Measurements from ENCODE around the gene PBX3.

The PBX3 gene

DNA sequence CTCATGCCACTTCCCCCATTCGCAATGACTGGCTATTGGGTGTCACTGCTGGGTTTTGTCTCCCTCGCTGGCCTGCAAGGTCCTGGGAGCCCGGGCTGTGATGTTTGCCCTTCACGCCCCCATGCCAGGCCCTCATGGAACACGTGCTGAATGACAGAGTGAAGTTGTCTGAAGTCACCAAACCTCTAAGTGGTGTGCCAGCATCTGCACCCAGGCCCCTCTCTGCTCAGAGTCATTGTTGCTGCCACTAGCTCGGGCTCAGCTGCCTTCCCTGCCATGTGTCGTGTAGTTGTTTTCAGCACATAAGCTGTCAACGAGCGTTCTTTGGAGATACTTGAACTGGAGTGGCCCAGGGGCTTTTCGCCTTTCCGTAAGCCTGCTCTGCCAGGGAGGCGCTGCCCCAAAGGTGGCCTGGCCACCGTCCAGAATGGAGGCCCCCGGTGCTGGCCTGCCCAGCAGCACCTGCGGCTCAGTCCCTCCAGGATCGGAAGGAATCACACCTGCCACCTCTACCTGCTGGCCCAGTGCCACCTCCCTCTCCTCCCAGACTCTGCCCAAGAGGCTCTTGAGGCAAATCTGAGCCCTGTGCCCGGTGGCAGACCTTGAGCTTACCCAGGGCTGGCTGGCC lies 250.1 kb downstream of the PBX3 start:
- DNase-seq (ENCODE audit: low read depth): no peak

DNA sequence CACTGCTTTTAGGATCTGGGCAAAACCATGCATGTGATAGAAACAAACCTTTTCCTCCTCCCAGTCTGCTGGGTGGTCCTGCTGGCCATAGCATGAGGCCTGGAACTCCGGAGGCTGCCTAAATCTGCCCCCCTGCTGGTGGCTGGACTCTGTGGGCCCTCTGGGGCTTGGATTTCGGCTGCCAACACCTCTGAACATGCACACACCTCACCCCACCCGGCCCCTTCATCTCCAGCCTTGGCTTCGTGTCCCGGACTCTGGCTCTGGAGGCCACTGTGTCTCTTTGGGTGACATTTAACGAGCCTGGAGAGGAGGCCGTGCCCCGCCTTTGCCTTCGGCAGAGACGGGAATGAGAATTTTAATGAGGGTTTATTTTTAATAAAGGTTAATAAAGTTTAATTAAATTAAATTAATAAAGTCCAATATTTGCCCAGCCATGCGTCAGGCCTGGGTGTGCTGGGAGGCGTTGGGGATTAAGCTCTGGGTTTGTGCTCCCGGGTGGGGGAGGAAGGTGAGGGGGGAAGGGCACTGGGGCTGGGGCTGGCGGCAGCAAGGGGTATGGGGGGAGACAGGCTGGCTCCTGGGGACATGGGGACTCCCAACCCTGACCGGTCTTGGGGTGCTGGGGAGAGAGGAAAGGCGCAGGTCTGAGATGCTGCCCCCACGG lies 251.8 kb downstream of the PBX3 start:
- no peak for DNase-seq (ENCODE audit: low read depth)

DNA sequence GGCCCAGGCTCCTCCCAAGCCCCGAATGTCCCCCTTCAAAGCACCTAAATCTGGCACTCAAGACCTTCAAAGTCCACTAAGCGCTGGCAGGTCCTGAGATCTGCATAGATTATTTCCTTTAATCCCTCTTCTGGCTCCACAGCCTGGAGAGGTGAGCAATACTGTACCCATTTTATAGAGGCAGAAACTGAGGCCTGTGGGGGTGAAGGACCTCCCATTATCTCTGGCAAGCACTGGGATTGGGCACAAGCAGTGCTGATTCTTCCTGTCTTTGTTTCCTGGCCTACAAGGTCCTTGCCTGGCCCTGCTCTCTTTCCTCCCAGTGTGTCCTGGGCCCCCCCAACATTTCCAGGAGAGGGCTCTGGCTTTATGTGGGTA lies 252.3 kb downstream of the PBX3 start:
- DNase-seq (ENCODE audit: low read depth): no peak

DNA sequence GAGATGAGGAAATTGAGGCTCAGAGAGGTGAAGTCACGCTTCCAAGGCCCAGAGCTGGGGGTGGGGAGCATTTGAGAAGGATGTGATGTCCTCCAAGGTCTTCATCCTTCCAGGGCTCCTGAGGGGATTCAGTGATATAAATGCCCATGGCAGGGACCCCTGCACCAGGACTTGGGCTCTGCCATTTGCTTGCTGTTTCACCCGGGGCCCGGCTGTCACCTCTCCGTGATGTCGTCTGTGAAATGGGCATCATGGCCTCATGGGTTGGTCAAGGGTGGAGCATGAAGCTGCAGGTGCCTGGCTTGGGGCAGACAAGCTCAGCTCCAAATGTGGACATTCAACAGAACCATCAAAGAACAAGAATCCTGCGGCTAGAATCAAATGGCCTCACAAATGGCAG lies 253.1 kb downstream of the PBX3 start:
- DNase-seq (ENCODE audit: low read depth): no peak

DNA sequence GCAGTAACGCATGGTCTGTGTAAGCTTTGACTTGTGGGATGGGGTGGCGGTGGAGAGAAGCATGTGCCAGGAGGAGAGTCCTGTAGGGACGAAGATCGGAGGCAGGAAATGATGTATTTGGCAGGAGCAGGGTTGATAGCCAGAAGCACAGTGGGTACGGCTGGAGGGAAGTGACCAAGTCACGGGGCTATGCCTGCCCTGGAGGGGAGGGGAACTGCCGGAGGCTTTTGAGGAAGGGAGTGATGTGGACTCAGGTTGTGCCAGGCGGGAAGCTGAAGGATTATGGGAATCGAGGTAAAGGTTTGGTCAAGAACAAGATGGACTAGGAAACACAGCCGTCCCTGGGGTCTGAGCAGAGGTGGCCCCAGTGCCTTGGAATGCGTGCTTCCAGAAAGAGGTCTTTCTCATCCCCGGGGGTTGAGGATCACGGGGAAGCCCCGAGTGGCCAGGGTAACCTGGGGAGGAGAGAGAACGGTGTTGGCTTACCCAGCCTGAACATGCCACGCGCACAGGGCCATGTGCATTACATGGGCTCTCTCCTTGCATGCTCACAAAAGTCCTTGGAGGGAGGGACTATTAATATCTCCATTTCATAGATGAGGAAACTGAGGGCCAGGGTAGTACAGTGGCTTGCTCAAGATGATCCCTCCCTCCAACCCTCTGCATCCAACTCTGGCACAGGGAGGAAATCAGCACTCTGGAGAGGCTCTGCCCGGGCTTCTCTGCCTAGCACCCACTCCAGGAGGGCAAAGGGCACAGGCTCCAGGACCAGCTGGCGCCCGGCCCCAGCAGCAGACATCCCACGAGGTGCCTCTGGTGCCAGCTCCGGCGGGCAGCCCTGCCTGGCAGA lies 253.8 kb downstream of the PBX3 start:
- DNase-seq (ENCODE audit: low read depth): no peak

DNA sequence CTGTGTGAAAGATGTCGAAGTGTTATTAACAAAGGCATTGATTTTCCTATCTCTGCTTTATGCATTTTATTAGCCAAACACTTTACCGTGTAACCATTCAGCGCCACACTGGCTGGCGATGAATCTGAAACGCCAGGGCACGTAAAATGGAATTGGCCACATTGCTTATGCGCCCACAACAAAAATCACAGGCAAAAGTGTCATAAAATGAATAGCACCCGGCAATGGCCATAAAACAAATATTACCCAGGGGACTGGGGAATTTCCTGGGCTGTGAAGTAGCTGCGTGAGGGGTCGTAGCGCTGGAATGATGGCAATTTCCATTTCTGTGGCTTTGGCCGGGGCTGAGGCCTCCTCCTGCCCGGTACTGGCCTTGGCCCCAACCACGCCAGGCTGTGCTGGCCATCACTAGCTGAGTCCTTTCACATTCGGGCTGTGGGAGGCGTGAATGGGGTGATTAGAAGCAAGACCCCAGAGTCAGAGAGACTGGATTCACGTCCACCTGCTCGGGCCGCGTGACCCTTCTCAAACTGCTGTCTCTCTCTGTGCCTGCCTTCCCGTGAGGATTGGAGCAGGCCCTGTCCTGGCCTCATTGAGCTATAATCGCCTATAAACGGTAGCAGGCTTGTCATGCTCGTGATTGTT lies 254.5 kb downstream of the PBX3 start:
- DNase-seq (ENCODE audit: low read depth): no peak

DNA sequence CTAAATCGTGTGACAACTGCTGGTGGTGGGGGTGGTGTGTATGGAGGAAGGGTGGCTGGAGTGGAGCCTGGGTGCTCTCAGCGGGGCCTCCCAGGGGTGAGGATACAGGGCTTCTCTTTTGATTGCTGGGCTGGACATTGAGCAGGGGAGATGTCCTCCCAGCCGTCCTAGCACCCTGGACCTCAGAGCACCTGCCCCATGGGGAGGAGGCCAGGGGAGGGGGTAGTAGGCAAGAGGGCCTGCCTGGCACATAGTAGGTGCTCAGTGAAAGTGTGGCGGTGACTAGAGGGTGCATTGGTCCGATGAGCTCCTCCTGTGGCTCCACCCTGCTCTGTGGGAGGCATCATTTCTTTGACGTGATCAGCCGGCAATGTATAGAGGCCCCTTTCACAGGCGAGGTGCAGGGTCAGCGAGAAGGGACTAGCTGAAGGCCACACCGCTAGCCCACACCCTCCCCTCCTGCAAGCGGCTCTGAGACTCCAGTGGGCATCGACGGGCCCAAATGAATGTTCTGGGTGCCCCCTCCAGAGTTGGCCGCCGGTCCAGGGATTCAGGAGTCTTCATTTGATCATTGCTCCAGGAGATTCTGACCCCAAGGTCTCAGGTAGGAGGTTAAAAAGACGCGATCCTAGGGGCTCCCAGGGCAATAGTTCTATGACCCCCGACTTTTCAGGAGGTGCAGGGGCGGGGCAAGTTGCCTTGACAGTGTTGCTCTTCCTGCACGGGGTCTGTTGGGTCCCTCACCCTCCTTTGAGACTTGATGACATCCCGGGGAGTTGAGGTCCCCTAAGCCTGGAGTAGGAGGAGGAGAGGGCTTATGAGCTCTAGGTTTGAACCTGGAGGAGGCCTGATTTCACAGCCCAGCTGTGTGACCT lies 255.5 kb downstream of the PBX3 start:
- no peak for DNase-seq (ENCODE audit: low read depth)

DNA sequence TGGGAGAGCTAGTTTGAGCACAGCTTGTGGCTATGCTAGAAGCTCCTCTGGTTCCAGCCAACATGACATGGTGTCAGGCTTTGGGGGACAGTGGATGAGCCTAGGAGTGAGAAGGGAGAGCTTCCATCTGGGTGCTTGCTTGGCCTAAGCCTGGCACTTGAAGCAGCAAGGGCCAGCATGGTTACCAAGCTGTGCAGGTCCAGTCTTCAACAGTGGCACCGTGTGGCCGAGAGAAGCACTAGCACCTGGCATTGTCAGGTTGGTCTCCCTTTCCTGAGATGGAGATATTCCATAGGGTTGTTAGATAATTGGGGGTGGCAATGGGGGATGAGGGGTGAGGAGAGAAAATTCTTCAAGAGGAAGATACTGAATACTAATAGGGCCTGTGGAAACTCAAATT lies 261.9 kb downstream of the PBX3 start:
- no peak for DNase-seq (ENCODE audit: low read depth)

DNA sequence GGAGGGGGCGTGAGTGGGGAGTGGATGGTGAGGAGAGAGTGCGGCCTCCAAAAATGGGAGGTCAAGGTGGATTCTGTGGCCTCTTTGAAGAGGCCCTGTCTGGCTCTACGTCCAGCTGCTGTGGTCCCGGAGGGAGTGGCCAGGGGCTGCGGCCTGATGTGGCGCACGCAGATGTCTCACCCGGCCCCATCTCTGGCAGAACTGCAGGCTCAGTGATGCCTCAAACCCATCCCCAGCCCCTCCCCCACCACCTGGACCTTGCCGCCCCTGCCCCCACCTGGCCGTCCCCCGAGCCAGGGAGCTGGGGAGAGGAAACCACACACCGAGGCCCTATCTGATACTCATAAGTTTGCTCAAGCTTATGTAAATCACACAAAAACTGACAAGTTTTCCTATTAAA lies 267.6 kb downstream of the PBX3 start:
- DNase-seq (ENCODE audit: low read depth): no peak

DNA sequence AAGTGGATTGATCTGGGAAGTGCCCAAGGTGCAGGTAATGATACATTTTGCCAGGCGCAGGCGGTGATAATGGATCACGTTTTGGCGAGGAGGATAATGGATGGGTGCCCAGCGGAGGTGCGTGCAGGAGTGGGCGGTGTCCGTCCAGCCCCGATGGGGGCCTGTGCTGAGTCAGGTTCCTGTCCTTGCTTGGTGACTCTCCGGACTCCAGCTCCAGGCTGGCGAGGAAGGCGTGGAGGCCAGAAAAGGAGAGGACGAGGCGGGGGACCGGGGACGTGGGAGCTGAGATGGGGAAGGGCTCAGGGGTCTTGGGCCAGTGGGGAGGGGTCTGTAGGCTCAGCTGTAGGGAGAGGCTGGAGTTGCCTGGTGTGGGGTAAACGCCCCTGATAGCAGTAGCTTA lies 268.3 kb downstream of the PBX3 start:
- no peak for DNase-seq (ENCODE audit: low read depth)

DNA sequence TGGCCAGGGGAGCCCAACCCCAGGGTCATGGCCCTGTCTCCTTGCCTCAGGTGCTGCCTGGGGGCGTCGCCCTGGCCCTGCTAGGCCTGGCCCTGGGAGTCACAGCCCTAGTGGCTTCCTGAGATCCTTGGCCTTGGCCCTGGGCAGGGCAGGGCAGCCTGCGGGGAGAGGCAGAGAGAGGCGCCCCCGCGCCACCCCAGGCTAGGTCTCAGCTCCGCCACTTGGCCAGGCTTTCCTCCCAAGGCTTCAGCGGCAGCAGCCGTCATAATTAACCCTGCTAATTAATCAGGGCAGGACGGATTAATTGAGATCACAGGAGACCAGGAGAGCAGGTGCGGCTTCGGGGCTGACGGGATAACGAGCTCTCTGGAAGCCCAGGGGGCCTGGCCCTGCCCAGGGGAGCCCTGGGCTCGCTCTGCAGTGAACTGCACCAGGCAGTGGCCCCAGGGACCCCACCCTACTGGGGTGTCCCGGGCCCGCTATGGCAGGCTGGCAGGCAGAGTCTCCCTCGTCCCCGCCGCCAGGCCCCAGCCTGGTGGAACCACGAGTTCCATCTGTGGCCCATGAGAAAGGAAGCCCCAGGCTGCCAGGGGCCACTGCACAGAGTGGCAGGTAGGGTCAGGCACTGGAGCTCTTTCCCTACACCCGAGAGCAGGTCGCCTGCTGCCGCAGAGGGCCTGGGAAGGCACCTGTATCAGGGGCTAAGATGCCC lies 269.6 kb downstream of the PBX3 start:
- no peak for DNase-seq (ENCODE audit: low read depth)

Data from EH (cell line).